Measurements from ENCODE around the gene MAN1C1. TPM values are rescaled to one million over a fixed set of nuclear protein-coding genes. Genes with fewer than 3 reads are reported as not detected.

MAN1C1 gene
- total RNA-seq, 2 donors from 2014 or later, result 2.2 to 4.3 TPM

DNA sequence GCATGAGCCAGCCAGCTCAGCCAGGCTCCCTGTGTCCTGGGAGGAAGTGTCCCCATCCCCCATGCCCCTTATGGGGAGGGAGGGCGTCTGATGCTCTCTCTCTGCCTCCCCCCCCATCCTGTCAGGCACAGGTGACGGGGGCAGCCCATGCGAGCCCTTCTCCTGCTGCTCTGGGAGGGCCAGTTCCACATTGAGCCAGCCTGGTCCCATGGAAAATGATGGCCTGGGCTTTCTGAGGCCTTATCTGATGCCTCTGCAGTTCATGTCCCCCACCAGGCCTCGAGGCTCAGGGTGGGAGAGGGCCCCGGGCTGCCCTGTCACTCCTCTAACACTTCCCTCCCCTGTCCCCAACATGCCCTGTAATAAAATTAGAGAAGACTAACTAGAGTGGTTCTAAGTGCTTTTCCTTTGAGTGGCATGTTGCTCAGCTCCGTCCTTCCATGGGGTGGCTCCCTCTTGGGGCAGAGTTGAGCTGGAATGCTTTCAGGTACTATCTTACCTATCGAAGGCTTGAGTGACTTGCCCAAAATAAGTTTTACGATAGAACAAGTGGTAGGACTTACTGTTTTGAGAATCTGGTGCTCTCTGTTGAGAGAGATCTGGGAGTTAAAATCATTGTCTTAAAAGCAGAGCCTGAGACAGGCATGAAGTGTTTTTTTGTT is 201.4 kb downstream of the MAN1C1 start:
- Mint-ChIP-seq H3K9me3 (no peaks in the 10 kb centered on the region), H3K36me3 (ENCODE audit: low read depth) (peaks cover 22% of the 10 kb centered on the region), H3K27me3 (ENCODE audit: insufficient read depth) (peaks cover 9% of the 10 kb centered on the region), H3K4me3 (peak overlapping the region; percentile 81), H3K4me1 (peaks cover 29% of the 10 kb centered on the region), H3K27ac (peak overlapping the region; percentile 96)
- WGBS, 2 experiments (ENCODE audit: insufficient coverage in 1 of 2, insufficient read length in 1 of 2), result 58 to 66% methylated on average over 6 to 8 of the region's 8 CpGs
- Histone ChIP-seq H3K4me1 (ENCODE audit: control insufficient read depth, insufficient read depth, low read length) (peaks cover 5% of the 10 kb centered on the region), H3K27ac (ENCODE audit: low read depth, low read length) (no peak overlapping the region), H3K36me3 (ENCODE audit: control insufficient read depth, insufficient read depth, low read length) (peaks cover 7% of the 10 kb centered on the region), H3K4me3 (ENCODE audit: low read length) (peak overlapping the region; percentile 87), H3K9ac (ENCODE audit: extremely low read depth, low read length, poor library complexity, severe bottlenecking) (no peak overlapping the region), H3K9me3 (ENCODE audit: control insufficient read depth, low read length) (no peaks in the 10 kb centered on the region), H3K27me3 (ENCODE audit: control insufficient read depth, insufficient read depth, low read length, poor library complexity, severe bottlenecking) (no peaks in the 10 kb centered on the region)
- peak; percentile 83 for DNase-seq
- TF ChIP-seq, protein P1, sequence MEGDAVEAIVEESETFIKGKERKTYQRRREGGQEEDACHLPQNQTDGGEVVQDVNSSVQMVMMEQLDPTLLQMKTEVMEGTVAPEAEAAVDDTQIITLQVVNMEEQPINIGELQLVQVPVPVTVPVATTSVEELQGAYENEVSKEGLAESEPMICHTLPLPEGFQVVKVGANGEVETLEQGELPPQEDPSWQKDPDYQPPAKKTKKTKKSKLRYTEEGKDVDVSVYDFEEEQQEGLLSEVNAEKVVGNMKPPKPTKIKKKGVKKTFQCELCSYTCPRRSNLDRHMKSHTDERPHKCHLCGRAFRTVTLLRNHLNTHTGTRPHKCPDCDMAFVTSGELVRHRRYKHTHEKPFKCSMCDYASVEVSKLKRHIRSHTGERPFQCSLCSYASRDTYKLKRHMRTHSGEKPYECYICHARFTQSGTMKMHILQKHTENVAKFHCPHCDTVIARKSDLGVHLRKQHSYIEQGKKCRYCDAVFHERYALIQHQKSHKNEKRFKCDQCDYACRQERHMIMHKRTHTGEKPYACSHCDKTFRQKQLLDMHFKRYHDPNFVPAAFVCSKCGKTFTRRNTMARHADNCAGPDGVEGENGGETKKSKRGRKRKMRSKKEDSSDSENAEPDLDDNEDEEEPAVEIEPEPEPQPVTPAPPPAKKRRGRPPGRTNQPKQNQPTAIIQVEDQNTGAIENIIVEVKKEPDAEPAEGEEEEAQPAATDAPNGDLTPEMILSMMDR (conservative IDR thresholded peaks at IDR 0.05), result peak; percentile 74

- peak overlapping the region; percentile 64 for H3K9ac ChIP-seq (ENCODE audit: extremely low read depth, low read length, poor library complexity, severe bottlenecking)
- WGBS, 2 experiments (ENCODE audit: insufficient coverage in 1 of 2, insufficient read length in 1 of 2), result 94 to 96% methylated on average over 5 to 6 of the region's 6 CpGs
Observed at GRCh38 chr1:25818569-25818968, 202.0 kb downstream of the MAN1C1 start.

GRCh38 chr1:25819491-25820246 is 203.1 kb downstream of the MAN1C1 start, which contains the start of gene MTFR1L:
MTFR1L (plus strand) TSS chr1:25819954; CDS start chr1:25823105, 3,151 bp downstream.
- DNase-seq, result peak; percentile 95
- H3K4me1 Mint-ChIP-seq, result peaks cover 29% of the 10 kb centered on the region
- Histone ChIP-seq H3K4me1 (ENCODE audit: control insufficient read depth, insufficient read depth, low read length) (peaks cover 5% of the 10 kb centered on the region), H3K4me3 (ENCODE audit: low read length) (peak within 1 kb of the TSS; percentile 87), H3K9me3 (ENCODE audit: control insufficient read depth, low read length) (no peaks in the 10 kb centered on the region), H3K27me3 (ENCODE audit: control insufficient read depth, insufficient read depth, low read length, poor library complexity, severe bottlenecking) (no peaks in the 10 kb centered on the region), H3K36me3 (ENCODE audit: control insufficient read depth, insufficient read depth, low read length) (peaks cover 7% of the 10 kb centered on the region), H3K27ac (ENCODE audit: low read depth, low read length) (peak within 1 kb of the TSS; percentile 76), H3K9ac (ENCODE audit: extremely low read depth, low read length, poor library complexity, severe bottlenecking) (peak within 1 kb of the TSS; percentile 64)
- 1 to 3% methylated on average over 25 to 64 of the region's 64 CpGs for WGBS, 2 experiments (ENCODE audit: insufficient coverage in 1 of 2, insufficient read length in 1 of 2)
- H3K9me3 Mint-ChIP-seq, result no peaks in the 10 kb centered on the region
- peaks cover 9% of the 10 kb centered on the region for H3K27me3 Mint-ChIP-seq (ENCODE audit: insufficient read depth)
- H3K36me3 Mint-ChIP-seq (ENCODE audit: low read depth), result peaks cover 19% of the 10 kb centered on the region
- TF ChIP-seq, protein P1 (conservative IDR thresholded peaks at IDR 0.05), result no peak
- H3K4me3 Mint-ChIP-seq, result peak within 1 kb of the TSS; percentile 81
- peak within 1 kb of the TSS; percentile 96 for H3K27ac Mint-ChIP-seq

More at GRCh38 chr1:25818569-25818968, 202.0 kb downstream of the MAN1C1 start:
- Histone ChIP-seq H3K9me3 (ENCODE audit: control insufficient read depth, low read length) (no peaks in the 10 kb centered on the region), H3K4me1 (ENCODE audit: control insufficient read depth, insufficient read depth, low read length) (peaks cover 5% of the 10 kb centered on the region), H3K27me3 (ENCODE audit: control insufficient read depth, insufficient read depth, low read length, poor library complexity, severe bottlenecking) (no peaks in the 10 kb centered on the region), H3K36me3 (ENCODE audit: control insufficient read depth, insufficient read depth, low read length) (peaks cover 7% of the 10 kb centered on the region), H3K4me3 (ENCODE audit: low read length) (peak overlapping the region; percentile 87), H3K27ac (ENCODE audit: low read depth, low read length) (peak overlapping the region; percentile 76)
- H3K36me3 Mint-ChIP-seq (ENCODE audit: low read depth), result peaks cover 18% of the 10 kb centered on the region
- TF ChIP-seq, protein P1 (conservative IDR thresholded peaks at IDR 0.05), result no peak
- DNase-seq, result peak; percentile 45
- peak overlapping the region; percentile 81 for H3K4me3 Mint-ChIP-seq
- H3K4me1 Mint-ChIP-seq, result peaks cover 29% of the 10 kb centered on the region
- peak overlapping the region; percentile 96 for H3K27ac Mint-ChIP-seq
- H3K27me3 Mint-ChIP-seq (ENCODE audit: insufficient read depth), result peaks cover 9% of the 10 kb centered on the region
- H3K9me3 Mint-ChIP-seq, result no peaks in the 10 kb centered on the region
